ENCODE measurements around the gene MTMR11.

The MTMR11 gene

GRCh38 chr1:149934356-149934755 is 2.3 kb downstream of the MTMR11 start:
- no peak for DNase-seq (ENCODE audit: low spot score)

- DNase-seq (ENCODE audit: low spot score), result no peak
These were observed 3.5 kb downstream of the MTMR11 start for GRCh38 chr1:149933208-149933607.

- no peak for DNase-seq (ENCODE audit: low spot score)
These were observed 4.2 kb downstream of the MTMR11 start for GRCh38 chr1:149932474-149932873.

GRCh38 chr1:149931212-149931790 is 5.4 kb downstream of the MTMR11 start:
- DNase-seq (ENCODE audit: low spot score), result no peak

GRCh38 chr1:149929856-149930255 is 6.8 kb downstream of the MTMR11 start:
- DNase-seq (ENCODE audit: low spot score), result no peak

- DNase-seq (ENCODE audit: low spot score), result no peak
These were observed 8.3 kb downstream of the MTMR11 start for GRCh38 chr1:149928401-149928724.

- peak; percentile 97 for DNase-seq (ENCODE audit: low spot score)
These were observed 8.9 kb downstream of the MTMR11 start, which contains the start of gene SF3B4 for GRCh38 chr1:149927563-149928400. SF3B4 (minus strand) TSS chr1:149927803; CDS start chr1:149927759, 44 bp downstream.

GRCh38 chr1:149927056-149927562 is 9.6 kb downstream of the MTMR11 start:
- DNase-seq (ENCODE audit: low spot score), result no peak

GRCh38 chr1:149926296-149926695 is 10.4 kb downstream of the MTMR11 start:
- DNase-seq (ENCODE audit: low spot score), result no peak

- DNase-seq (ENCODE audit: low spot score), result no peak
These were observed 10.9 kb downstream of the MTMR11 start for GRCh38 chr1:149925751-149926150.

- DNase-seq (ENCODE audit: low spot score), result no peak
These were observed 11.3 kb downstream of the MTMR11 start for GRCh38 chr1:149925345-149925744.

- DNase-seq (ENCODE audit: low spot score), result no peak
These were observed 13.1 kb downstream of the MTMR11 start for GRCh38 chr1:149923626-149924025.

- DNase-seq (ENCODE audit: low spot score), result peak; percentile 79
These were observed 19.0 kb downstream of the MTMR11 start, which contains the start of gene SV2A for GRCh38 chr1:149917571-149918144. SV2A (minus strand) TSS chr1:149917844; CDS start chr1:149913840, 4,004 bp downstream.

- DNase-seq (ENCODE audit: low spot score), result no peak
These were observed 19.8 kb downstream of the MTMR11 start for GRCh38 chr1:149916898-149917252.

- no peak for DNase-seq (ENCODE audit: low spot score)
These were observed 20.3 kb downstream of the MTMR11 start for GRCh38 chr1:149916193-149916897.

- peak; percentile 26 for DNase-seq (ENCODE audit: low spot score)
These were observed 21.1 kb downstream of the MTMR11 start for GRCh38 chr1:149915429-149916192.

GRCh38 chr1:149914545-149914944 is 22.1 kb downstream of the MTMR11 start:
- DNase-seq (ENCODE audit: low spot score), result peak; percentile 8

- no peak for DNase-seq (ENCODE audit: low spot score)
These were observed 30.1 kb downstream of the MTMR11 start for GRCh38 chr1:149906570-149907075.

- DNase-seq (ENCODE audit: low spot score), result no peak
These were observed 32.7 kb downstream of the MTMR11 start for GRCh38 chr1:149903836-149904491.

GRCh38 chr1:149899460-149900284 is 37.0 kb downstream of the MTMR11 start, which contains the start of gene BOLA1:
BOLA1 (plus strand) TSS chr1:149899568; CDS start chr1:149900060, 492 bp downstream.
- DNase-seq (ENCODE audit: low spot score), result peak; percentile 97
